B cell (primary cell): ENCODE data around the gene PPP2R3A. TPM values are rescaled to one million over a fixed set of nuclear protein-coding genes. Genes with fewer than 3 reads are reported as not detected.

Source experiments
- ATAC-seq: fragments of 200-7000 bp; cut with Tn5 transposase; one replicate; pipeline ENCODE4 v1.10.0; 2021; ENCODE audit warnings: low read depth, mild to moderate bottlenecking, moderate number of reproducible peaks, moderate library complexity
- CTCF ChIA-PET: fragments of 350-600 bp; sonication (Branson Sonifier 250); formaldehyde crosslinking; loops from one replicate; lab custom pipeline; 2021; ENCODE audit warnings: antibody characterized with exemption, inconsistent platforms; lab: Charles Lee
- POLR2A ChIA-PET: fragments of 350-600 bp; sonication (Branson Sonifier 250); formaldehyde crosslinking; loops from one replicate; lab custom pipeline; 2021; ENCODE audit warnings: antibody characterized with exemption; lab: Charles Lee
- DNase-seq: peaks from one replicate; pipeline ENCODE4 v3.0.0; 2013
- H2AFZ ChIP-seq: 2 replicates; pipeline ENCODE4 v1.6.1; 2012; ENCODE audit warnings: mild to moderate bottlenecking, low read depth, low read length; ENCODE audit not compliant: insufficient read depth, poor library complexity, severe bottlenecking
- H3K27ac ChIP-seq, 2 donors: 1 replicate in 1 of 2; 2 replicates in 1 of 2; pipeline ENCODE4 v1.5.1; 2012 to 2013; ENCODE audit warnings: low read length in 2 of 2, mild to moderate bottlenecking in 2 of 2, moderate library complexity in 1 of 2
- H3K27me3 ChIP-seq, 4 experiments: fragments of 200-600 bp in 1 of 4; sonication (generic) in 1 of 4; replicated peaks in 1 of 4; 1 replicate in 2 of 4; 2 replicates in 2 of 4; pipeline versions ENCODE4 v1.6.1 to v1.7.0; 2013 to 2016; ENCODE audit warnings: low read length in 3 of 4, mild to moderate bottlenecking in 2 of 4, mixed read lengths in 1 of 4, moderate library complexity in 1 of 4; ENCODE audit not compliant: insufficient read depth in 4 of 4, control insufficient read depth in 3 of 4; ENCODE audit errors: control extremely low read depth in 1 of 4
- H3K36me3 ChIP-seq, 2 experiments: replicated peaks in 1 of 2; 1 replicate in 1 of 2; 2 replicates in 1 of 2; pipeline versions ENCODE4 v1.6.1 to v1.7.1; 2013; ENCODE audit warnings: low read length in 1 of 2; ENCODE audit not compliant: insufficient read depth in 2 of 2, control insufficient read depth in 1 of 2; ENCODE audit errors: control extremely low read depth in 1 of 2, extremely low read depth in 1 of 2
- H3K4me1 ChIP-seq, 2 donors: fragments of 200-600 bp in 1 of 2; sonication (generic) in 1 of 2; 1 replicate in 1 of 2; 2 replicates in 1 of 2; pipeline versions ENCODE4 v1.5.1 to v1.6.1; 2013 to 2017; ENCODE audit warnings: low read length in 2 of 2; ENCODE audit not compliant: control insufficient read depth in 2 of 2, insufficient read depth in 2 of 2
- H3K4me2 ChIP-seq: replicated peaks from 2 replicates; pipeline ENCODE3; 2012; ENCODE audit warnings: mild to moderate bottlenecking, low read depth, low read length; ENCODE audit not compliant: poor library complexity, severe bottlenecking
- H3K4me3 ChIP-seq, 5 experiments: fragments of 200-600 bp in 1 of 5; sonication (generic) in 1 of 5; 1 replicate in 3 of 5; 2 replicates in 2 of 5; pipeline versions ENCODE4 v1.5.1 to v1.7.0; 2011 to 2016; ENCODE audit warnings: low read length in 4 of 5, mild to moderate bottlenecking in 4 of 5, low read depth in 2 of 5, control low read depth in 1 of 5, moderate library complexity in 1 of 5; ENCODE audit not compliant: insufficient read depth in 1 of 5; ENCODE audit errors: control extremely low read depth in 1 of 5, extremely low read depth in 1 of 5
- H3K79me2 ChIP-seq: fragments of 200-600 bp; sonication (generic); one replicate; pipeline ENCODE4 v1.6.0; 2016; ENCODE audit warnings: low read length; ENCODE audit not compliant: control insufficient read depth, insufficient read depth
- H3K9ac ChIP-seq: fragments of 200-600 bp; sonication (generic); 2 replicates; pipeline ENCODE4 v1.6.1; 2017; ENCODE audit warnings: mild to moderate bottlenecking, low read length, moderate library complexity
- H3K9me3 ChIP-seq, 3 donors: one replicate each; pipeline versions ENCODE4 v1.6.1 to v1.7.1; 2013; ENCODE audit warnings: low read length in 2 of 3; ENCODE audit not compliant: control insufficient read depth in 2 of 3, insufficient read depth in 1 of 3; ENCODE audit errors: control extremely low read depth in 1 of 3
- H4K20me1 ChIP-seq: 2 replicates; pipeline ENCODE4 v1.6.0; 2012; ENCODE audit warnings: mild to moderate bottlenecking, low read length; ENCODE audit not compliant: insufficient read depth, control insufficient read depth, poor library complexity, severe bottlenecking
- H3K27ac Mint-ChIP-seq: one replicate; pipeline ENCODE4 v1.8.0; 2021; ENCODE audit warnings: mixed read lengths
- H3K27me3 Mint-ChIP-seq: one replicate; pipeline ENCODE4 v1.8.0; 2021; ENCODE audit warnings: mixed read lengths
- H3K4me1 Mint-ChIP-seq: one replicate; pipeline ENCODE4 v1.8.0; 2021; ENCODE audit warnings: mixed read lengths
- H3K4me3 Mint-ChIP-seq: one replicate; pipeline ENCODE4 v1.8.0; 2021; ENCODE audit warnings: mixed read lengths
- H3K9me3 Mint-ChIP-seq: one replicate; pipeline ENCODE4 v1.8.0; 2022; ENCODE audit warnings: mixed read lengths; ENCODE audit not compliant: insufficient read depth
- CTCF ChIP-seq: fragments of 200-600 bp; IDR thresholded peaks from one replicate; pipeline ENCODE4 v1.8.0; 2022; ENCODE audit warnings: antibody characterized with exemption, mild to moderate bottlenecking
- EZH2 ChIP-seq: IDR thresholded peaks from 2 replicates; pipeline ENCODE4 v1.6.1; 2012; ENCODE audit warnings: borderline replicate concordance, low read depth, mild to moderate bottlenecking, moderate library complexity, low read length; ENCODE audit not compliant: insufficient read depth, poor library complexity, severe bottlenecking
- WGBS: methylation state at CpG from one replicate; pipeline ENCODE4 v1.1.5; 2013; ENCODE audit warnings: missing lambda C conversion rate; ENCODE audit not compliant: insufficient coverage; 5-methylcytosine and 5-hydroxymethylcytosine counted together
- intact Hi-C: fragments of 100-400 bp; cut with micrococcal nuclease; formaldehyde crosslinking; loops from one replicate; pipeline ENCODE4 v1.10.0; 2022
- polyA plus RNA-seq: library from polyadenylated mRNA; depleted of rRNA; stranded (reverse); fragments of >200 nt; gene quantifications from 2 replicates; pipeline ENCODE4 v1.2.3, GENCODE V29; 2012
- total RNA-seq, 2 donors: library from RNA; stranded (reverse); fragments of 120-200 nt in 1 of 2; gene quantifications; 1 replicate in 1 of 2; 2 replicates in 1 of 2; pipeline versions ENCODE4 v1.2.3 to v1.2.4, GENCODE V29; 2013 to 2022

The PPP2R3A gene
- total and polyA plus RNA-seq, 2 donors (not counting 1 experiment from before 2014, with no cell fraction given) = 0.03 to 0.22 TPM

GRCh38 chr3:136196064-136196400 is 230.5 kb downstream of the PPP2R3A start, which contains the start of gene MSL2:
MSL2 (minus strand) TSS chr3:136196335; CDS start chr3:136195113, 1,222 bp downstream.
- Mint-ChIP-seq H3K27ac (peak within 1 kb of the TSS; percentile 100), H3K9me3 (no peaks in the 10 kb centered on the region), H3K27me3 (no peaks in the 10 kb centered on the region), H3K4me3 (peak within 1 kb of the TSS; percentile 97), H3K4me1 (peaks cover 40% of the 10 kb centered on the region)
- ChIA-PET POLR2A (interaction anchor here (0.6 to 3.2 kb wide), 10 partner anchors 25 to 1991 kb away, joined by 3 to 52 read pairs (median 4); partner anchors contain the start of genes ARMC8, NCK1, PCCB and STAG1), CTCF (interaction anchor here (0.5 to 5.8 kb wide), 6 partner anchors 49 to 556 kb away, joined by 3 to 43 read pairs (median 6); partner anchors contain the start of genes PCCB and STAG1)
- H3K36me3 ChIP-seq = no peaks in the 10 kb centered on the region
- DNase-seq (no peak), ATAC-seq (peak; percentile 38)
- H3K4me1 ChIP-seq = peaks cover 39 to 41% of the 10 kb centered on the region in 2 donors
- peaks cover 0 to 3% (median 1%) of the 10 kb centered on the region in 3 donors for H3K9me3 ChIP-seq
- H3K27me3 ChIP-seq = no peaks in the 10 kb centered on the region
- TF ChIP-seq CTCF (no peak), EZH2 (no peak)
- WGBS = under 1% methylated on average over 37 of the region's 37 CpGs
- H3K79me2 ChIP-seq = peaks cover 60% of the 10 kb centered on the region
- peak within 1 kb of the TSS; percentile 91 to 99 for H3K27ac ChIP-seq
- H3K4me2 ChIP-seq = peak within 1 kb of the TSS; percentile 82
- H2AFZ ChIP-seq = peak within 1 kb of the TSS; percentile 84
- intact Hi-C loops = loop anchor here (1.0 to 10.0 kb wide), 4 partner anchors 54 to 1989 kb away; partner anchors contain the start of genes ARMC8, PCCB and STAG1
- peak within 1 kb of the TSS; percentile 65 to 100 (median 86) for H3K4me3 ChIP-seq
- H3K9ac ChIP-seq = peak within 1 kb of the TSS; percentile 89
- peaks cover 45% of the 10 kb centered on the region for H4K20me1 ChIP-seq
